ENCODE results near the gene HPCAL1.

Gene HPCAL1

GRCh38 chr2:10475221-10475722 is 172.6 kb downstream of the HPCAL1 start:
- FAIRE-seq (no peak), DNase-seq (ENCODE audit: insufficient read length, low spot score) (no peak)

- DNase-seq (ENCODE audit: insufficient read length, low spot score), result no peak
- no peak for FAIRE-seq
Observed at GRCh38 chr2:10475811-10476660, 173.3 kb downstream of the HPCAL1 start.

- FAIRE-seq, result no peak
- no peak for DNase-seq (ENCODE audit: insufficient read length, low spot score)
Observed at GRCh38 chr2:10476723-10477442, 174.2 kb downstream of the HPCAL1 start.
